Gastrocnemius medialis (tissue), 4 donors: ENCODE measurements around the gene RTN3. TPM values are rescaled to one million over a fixed set of nuclear protein-coding genes. Genes with fewer than 3 reads are reported as not detected.

ENCODE experiments used
- ATAC-seq, 2 donors: fragments of 150-250 bp; one replicate each; pipeline ENCODE4 v1.9.1; 2016
- DNase-seq, 2 donors: peaks; one replicate each; pipeline ENCODE4 v3.0.0-alpha.2; 2019
- H3K27ac ChIP-seq, 4 donors: fragments of 200-600 bp; sonication (generic); 1 replicate in 1 of 4; 2 replicates in 3 of 4; pipeline ENCODE4 v1.5.1; 2016 to 2018; ENCODE audit warnings: mild to moderate bottlenecking in 2 of 4, moderate library complexity in 1 of 4
- H3K27me3 ChIP-seq, 3 donors: fragments of 200-600 bp; sonication (generic) in 2 of 3; 1 replicate in 1 of 3; 2 replicates in 2 of 3; pipeline versions ENCODE4 v1.5.1 to v1.6.0; 2016 to 2019; ENCODE audit warnings: mild to moderate bottlenecking in 1 of 3, moderate library complexity in 1 of 3
- H3K36me3 ChIP-seq, 2 donors: fragments of 200-600 bp; sonication (generic) in 1 of 2; one replicate each; pipeline ENCODE4 v1.5.1; 2017 to 2018
- H3K4me1 ChIP-seq, 2 donors: fragments of 200-600 bp; sonication (generic) in 1 of 2; one replicate each; pipeline ENCODE4 v1.5.1; 2016 to 2017; ENCODE audit warnings: mild to moderate bottlenecking in 2 of 2
- H3K4me3 ChIP-seq, 4 donors: fragments of 200-600 bp; sonication (generic) in 3 of 4; 1 replicate in 1 of 4; 2 replicates in 3 of 4; pipeline ENCODE4 v1.5.1; 2016 to 2019; ENCODE audit warnings: mild to moderate bottlenecking in 2 of 4
- H3K9me3 ChIP-seq, 3 donors: fragments of 200-600 bp; sonication (generic) in 2 of 3; 1 replicate in 1 of 3; 2 replicates in 2 of 3; pipeline ENCODE4 v1.5.1; 2016 to 2019
- CTCF ChIP-seq, 5 experiments: fragments of 450-650 bp in 3 of 5; fragments of 200-600 bp in 2 of 5; sonication (generic) in 2 of 5; IDR thresholded peaks in 4 of 5; conservative IDR thresholded peaks in 1 of 5; 1 replicate in 4 of 5; 2 replicates in 1 of 5; pipeline ENCODE4 v1.5.1; 2016 to 2019; ENCODE audit warnings: antibody characterized with exemption in 5 of 5, mild to moderate bottlenecking in 3 of 5, moderate library complexity in 3 of 5
- POLR2A ChIP-seq, 2 donors: fragments of 450-650 bp; IDR thresholded peaks; one replicate each; pipeline ENCODE4 v1.6.1; 2017; ENCODE audit warnings: antibody characterized with exemption in 2 of 2, mild to moderate bottlenecking in 2 of 2, moderate library complexity in 2 of 2
- in situ Hi-C, 4 donors: fragments of 200-750 bp; cut with MboI; loops; one replicate each; pipeline versions ENCODE4 v1.15.0 to v1.8.0; 2017; ENCODE audit warnings: low sequenced_read_pairs in 4 of 4
- intact Hi-C: fragments of 100-400 bp; cut with DNase I; formaldehyde crosslinking; loops from one replicate; pipeline ENCODE4 v1.15.1; 2023; ENCODE audit warnings: low total_unique reads
- total RNA-seq, 4 donors: library from RNA; depleted of rRNA; stranded (reverse); fragments of >200 nt; gene quantifications; one replicate each; pipeline versions ENCODE4 v1.1.0 to v1.2.3, GENCODE V29; 2016

The RTN3 gene
- total RNA-seq, 4 donors from 2014 or later: 45.5 to 112 (median 86.0) TPM

GRCh38 chr11:63762654-63763495 lies 81.6 kb downstream of the RTN3 start:
- in situ Hi-C loops: loop anchor here in 1 of 4 donors (10.0 kb wide), 1 partner anchor 182 kb away; no protein-coding TSS in a partner anchor
- peaks cover 8 to 18% of the 10 kb centered on the region in 2 donors for H3K4me1 ChIP-seq
- intact Hi-C loops: loop anchor here (10.0 kb wide), 1 partner anchor 112 kb away; no protein-coding TSS in a partner anchor
- no peaks in the 10 kb centered on the region for H3K27me3 ChIP-seq
- DNase-seq (no peak), ATAC-seq (peak; percentile 24 to 34)
- peak overlapping the region; percentile 46 to 68 (median 56) for H3K4me3 ChIP-seq
- peak overlapping the region; percentile 14 to 58 (median 40) for H3K27ac ChIP-seq
- peaks cover 0 to 10% of the 10 kb centered on the region in 2 donors for H3K36me3 ChIP-seq
- no peaks in the 10 kb centered on the region for H3K9me3 ChIP-seq
- TF ChIP-seq CTCF (IDR thresholded peaks at IDR 0.05 in 4 of 5, conservative IDR thresholded peaks at IDR 0.05 in 1 of 5): no peak
- no peak for TF ChIP-seq POLR2A (IDR thresholded peaks at IDR 0.05)

- Histone ChIP-seq H3K36me3 (peaks cover 0 to 2% of the 10 kb centered on the region in 2 donors), H3K27ac (peak overlapping the region in 3 of 4 donors; percentile 10 to 58 (median 49)), H3K4me1 (peaks cover 8 to 18% of the 10 kb centered on the region in 2 donors), H3K4me3 (peak overlapping the region; percentile 46 to 68 (median 56)), H3K27me3 (no peaks in the 10 kb centered on the region), H3K9me3 (no peaks in the 10 kb centered on the region)
- TF ChIP-seq CTCF (IDR thresholded peaks at IDR 0.05 in 4 of 5, conservative IDR thresholded peaks at IDR 0.05 in 1 of 5): no peak
- TF ChIP-seq POLR2A (IDR thresholded peaks at IDR 0.05): no peak
- DNase-seq (no peak), ATAC-seq (no peak)
- in situ Hi-C loops: loop anchor here in 1 of 4 donors (10.0 kb wide), 1 partner anchor 181 kb away; no protein-coding TSS in a partner anchor
- intact Hi-C loops: loop anchor here (10.0 kb wide), 1 partner anchor 111 kb away; no protein-coding TSS in a partner anchor
These were observed 82.4 kb downstream of the RTN3 start for GRCh38 chr11:63763496-63764339.

GRCh38 chr11:63764340-63764678 lies 83.0 kb downstream of the RTN3 start:
- in situ Hi-C loops: loop anchor here in 1 of 4 donors (10.0 kb wide), 1 partner anchor 180 kb away; no protein-coding TSS in a partner anchor
- Histone ChIP-seq H3K9me3 (no peaks in the 10 kb centered on the region), H3K27me3 (no peaks in the 10 kb centered on the region), H3K36me3 (no peaks in the 10 kb centered on the region), H3K27ac (peak overlapping the region in 1 of 4 donors; percentile 21), H3K4me1 (peaks cover 8 to 18% of the 10 kb centered on the region in 2 donors), H3K4me3 (no peak overlapping the region)
- ATAC-seq (no peak), DNase-seq (no peak)
- intact Hi-C loops: loop anchor here (10.0 kb wide), 1 partner anchor 110 kb away; no protein-coding TSS in a partner anchor
- TF ChIP-seq POLR2A (IDR thresholded peaks at IDR 0.05): no peak

GRCh38 chr11:63764679-63765647 lies 83.7 kb downstream of the RTN3 start:
- in situ Hi-C loops (loop anchor here in 1 of 4 donors (10.0 kb wide), 1 partner anchor 180 kb away; no protein-coding TSS in a partner anchor), intact Hi-C loops (loop anchor here (5.0 to 10.0 kb wide), 2 partner anchors 110 to 387 kb away; no protein-coding TSS in a partner anchor)
- ATAC-seq (no peak), DNase-seq (no peak)
- Histone ChIP-seq H3K36me3 (no peaks in the 10 kb centered on the region), H3K27me3 (no peaks in the 10 kb centered on the region), H3K4me1 (peaks cover 11 to 18% of the 10 kb centered on the region in 2 donors), H3K27ac (no peak overlapping the region), H3K4me3 (no peak overlapping the region), H3K9me3 (no peaks in the 10 kb centered on the region)
- TF ChIP-seq POLR2A (IDR thresholded peaks at IDR 0.05) (no peak), CTCF (IDR thresholded peaks at IDR 0.05 in 4 of 5, conservative IDR thresholded peaks at IDR 0.05 in 1 of 5) (no peak)
